B cell (primary cell): ENCODE results near the gene SLITRK2.

Source experiments
- EZH2 ChIP-seq: IDR thresholded peaks from 2 replicates; pipeline ENCODE4 v1.6.1; 2012; ENCODE audit warnings: borderline replicate concordance, low read depth, mild to moderate bottlenecking, moderate library complexity, low read length; ENCODE audit not compliant: insufficient read depth, poor library complexity, severe bottlenecking
- TF ChIP-seq, protein P1 (sequence below): fragments of 200-600 bp; IDR thresholded peaks from one replicate; pipeline ENCODE4 v1.8.0; 2022; ENCODE audit warnings: antibody characterized with exemption, mild to moderate bottlenecking

DNA sequence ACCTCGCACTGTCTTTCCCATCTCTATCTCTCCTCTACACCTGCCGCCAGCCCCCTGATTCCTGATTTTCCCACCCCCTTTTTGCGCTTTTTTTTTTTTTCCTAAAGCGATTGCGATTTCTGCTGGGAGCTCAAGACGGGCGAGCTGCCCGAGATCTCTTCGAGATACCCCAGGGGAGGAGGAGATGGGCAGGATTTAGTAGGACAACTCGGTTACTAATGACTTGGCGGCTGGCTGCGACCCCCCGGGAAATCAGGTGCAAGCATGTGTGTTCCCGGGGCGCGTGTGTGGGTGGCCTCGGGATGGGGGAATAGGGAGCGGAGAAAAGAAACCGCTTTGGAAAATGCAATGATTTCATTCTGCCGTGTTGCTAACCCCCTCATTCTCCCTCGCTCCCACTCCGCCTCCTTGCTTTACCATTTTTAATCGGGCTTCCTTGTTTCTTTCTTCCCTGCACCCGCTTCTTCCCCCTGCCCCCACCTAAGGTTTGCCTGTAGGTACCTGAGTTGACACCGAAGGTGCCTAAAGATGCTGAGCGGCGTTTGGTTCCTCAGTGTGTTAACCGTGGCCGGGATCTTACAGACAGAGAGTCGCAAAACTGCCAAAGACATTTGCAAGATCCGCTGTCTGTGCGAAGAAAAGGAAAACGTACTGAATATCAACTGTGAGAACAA, 4.4 kb downstream of the SLITRK2 start:
- TF ChIP-seq, protein P1, sequence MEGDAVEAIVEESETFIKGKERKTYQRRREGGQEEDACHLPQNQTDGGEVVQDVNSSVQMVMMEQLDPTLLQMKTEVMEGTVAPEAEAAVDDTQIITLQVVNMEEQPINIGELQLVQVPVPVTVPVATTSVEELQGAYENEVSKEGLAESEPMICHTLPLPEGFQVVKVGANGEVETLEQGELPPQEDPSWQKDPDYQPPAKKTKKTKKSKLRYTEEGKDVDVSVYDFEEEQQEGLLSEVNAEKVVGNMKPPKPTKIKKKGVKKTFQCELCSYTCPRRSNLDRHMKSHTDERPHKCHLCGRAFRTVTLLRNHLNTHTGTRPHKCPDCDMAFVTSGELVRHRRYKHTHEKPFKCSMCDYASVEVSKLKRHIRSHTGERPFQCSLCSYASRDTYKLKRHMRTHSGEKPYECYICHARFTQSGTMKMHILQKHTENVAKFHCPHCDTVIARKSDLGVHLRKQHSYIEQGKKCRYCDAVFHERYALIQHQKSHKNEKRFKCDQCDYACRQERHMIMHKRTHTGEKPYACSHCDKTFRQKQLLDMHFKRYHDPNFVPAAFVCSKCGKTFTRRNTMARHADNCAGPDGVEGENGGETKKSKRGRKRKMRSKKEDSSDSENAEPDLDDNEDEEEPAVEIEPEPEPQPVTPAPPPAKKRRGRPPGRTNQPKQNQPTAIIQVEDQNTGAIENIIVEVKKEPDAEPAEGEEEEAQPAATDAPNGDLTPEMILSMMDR, result no peak
- TF ChIP-seq EZH2, result no peak
